HepG2 (cell line): ENCODE data around the gene DDC. TPM values are rescaled to one million over a fixed set of nuclear protein-coding genes. Genes with fewer than 3 reads are reported as not detected.

Source experiments
- ATAC-seq: fragments of 200-7000 bp; cut with Tn5 transposase; 3 replicates; pipeline ENCODE4 v1.9.1; 2020; ENCODE audit warnings: mild to moderate bottlenecking, moderate library complexity
- BruUV-seq: library from RNA; stranded (reverse); fragments of 400-500 nt; replicated peaks from 2 replicates; lab custom pipeline; 2021; lab: Mats Ljungman, UMichigan
- CTCF ChIA-PET: fragments of 300-600 bp; formaldehyde crosslinking; extraction: SDS; loops from one replicate; lab custom pipeline; 2021; ENCODE audit warnings: low total read pairs, inconsistent platforms, low intra/inter-chr PET ratio; lab: Yijun Ruan, JAX
- POLR2A ChIA-PET: fragments of 350-600 bp; sonication (Branson Sonifier 250); formaldehyde crosslinking; loops from one replicate; lab custom pipeline; 2020; ENCODE audit warnings: antibody characterized with exemption, inconsistent platforms; lab: Yijun Ruan, JAX
- DNase-seq: peaks from one replicate; pipeline ENCODE4 v3.0.0-alpha.2; 2015; ENCODE audit warnings: low spot score
- FAIRE-seq: peaks from 3 replicates; lab custom pipeline; 2011; peaks lifted over from hg19 to GRCh38; lab: Jason Lieb, UNC
- H2AFZ ChIP-seq: one replicate; pipeline ENCODE4 v1.6.1; 2011; ENCODE audit warnings: low read length, inconsistent platforms
- H3K27ac ChIP-seq: fragments of 300-600 bp; 3 replicates; pipeline ENCODE4 v1.8.0; 2011; ENCODE audit warnings: mixed run types, mild to moderate bottlenecking, mixed read lengths, low read length, inconsistent platforms; ENCODE audit not compliant: insufficient read depth; ENCODE audit errors: extremely low read length
- H3K27me3 ChIP-seq, 2 experiments: fragments of 200-600 bp in 1 of 2; 2 replicates in 1 of 2; 3 replicates in 1 of 2; pipeline versions ENCODE4 v1.6.0 to v1.8.0; 2011; ENCODE audit warnings: low read length in 2 of 2, mild to moderate bottlenecking in 2 of 2, moderate library complexity in 2 of 2, inconsistent platforms in 1 of 2; ENCODE audit not compliant: insufficient read depth in 2 of 2, control insufficient read depth in 1 of 2
- H3K36me3 ChIP-seq, 2 experiments: fragments of 200-600 bp in 1 of 2; replicated peaks in 1 of 2; 2 replicates in 1 of 2; 3 replicates in 1 of 2; pipeline versions ENCODE4 v1.5.1 to v1.8.0; 2011; ENCODE audit warnings: low read length in 2 of 2, inconsistent platforms in 1 of 2; ENCODE audit not compliant: insufficient read depth in 2 of 2, control insufficient read depth in 1 of 2
- H3K4me1 ChIP-seq: 2 replicates; pipeline ENCODE4 v1.5.1; 2012; ENCODE audit warnings: low read length, inconsistent platforms; ENCODE audit not compliant: insufficient read depth
- H3K4me2 ChIP-seq: 2 replicates; pipeline ENCODE4 v1.6.0; 2011; ENCODE audit warnings: low read depth, low read length, inconsistent platforms
- H3K4me3 ChIP-seq, 3 experiments: fragments of 200-600 bp in 1 of 3; sonication (generic), shearing (Covaris generic) in 1 of 3; replicated peaks in 1 of 3; 2 replicates each; pipeline ENCODE4 v1.5.1; 2011 to 2016; ENCODE audit warnings: low read length in 3 of 3, inconsistent platforms in 2 of 3, low read depth in 2 of 3, mild to moderate bottlenecking in 2 of 3, control low read depth in 1 of 3, mixed read lengths in 1 of 3; ENCODE audit not compliant: insufficient read depth in 1 of 3
- H3K79me2 ChIP-seq: one replicate; pipeline ENCODE4 v1.6.1; 2011; ENCODE audit warnings: low read length, inconsistent platforms; ENCODE audit not compliant: insufficient read depth
- H3K9ac ChIP-seq: 2 replicates; pipeline ENCODE4 v1.6.0; 2011; ENCODE audit warnings: mild to moderate bottlenecking, low read depth, low read length, inconsistent platforms; ENCODE audit not compliant: insufficient read depth
- H3K9me3 ChIP-seq: 2 replicates; pipeline ENCODE4 v1.5.1; 2012; ENCODE audit warnings: mild to moderate bottlenecking, low read length
- H4K20me1 ChIP-seq: 2 replicates; pipeline ENCODE4 v1.6.0; 2011; ENCODE audit warnings: inconsistent platforms, mild to moderate bottlenecking, low read length, moderate library complexity; ENCODE audit not compliant: insufficient read depth
- AKAP8 ChIP-seq: sonication (generic); formaldehyde crosslinking; IDR thresholded peaks from 2 replicates; pipeline ENCODE4 v1.5.1; 2020; ENCODE audit warnings: mild to moderate bottlenecking, missing genetic modification reagents
- CREM ChIP-seq, 2 experiments: sonication (generic) in 1 of 2; formaldehyde crosslinking in 1 of 2; IDR thresholded peaks; 2 replicates each; pipeline versions ENCODE4 v1.4.0 to v1.6.1; 2016 to 2020; ENCODE audit warnings: antibody characterized with exemption in 1 of 2, mild to moderate bottlenecking in 1 of 2, missing genetic modification reagents in 1 of 2
- RXRA ChIP-seq: sonication (generic); formaldehyde crosslinking; IDR thresholded peaks from 2 replicates; pipeline ENCODE4 v1.5.1; 2020; ENCODE audit warnings: missing genetic modification reagents
- ZBTB20 ChIP-seq: sonication (generic); formaldehyde crosslinking; IDR thresholded peaks from 2 replicates; pipeline ENCODE4 v1.8.1; 2023; ENCODE audit warnings: missing genetic modification reagents, low read depth, mild to moderate bottlenecking, borderline replicate concordance
- ZNF629 ChIP-seq: sonication (generic); formaldehyde crosslinking; conservative IDR thresholded peaks from 2 replicates; pipeline ENCODE4 v1.5.0; 2020; ENCODE audit warnings: missing genetic modification reagents
- ZNF660 ChIP-seq: sonication (generic); formaldehyde crosslinking; IDR thresholded peaks from 2 replicates; pipeline ENCODE4 v1.5.1; 2020; ENCODE audit warnings: mild to moderate bottlenecking, low read depth, missing genetic modification reagents, borderline replicate concordance
- WGBS: methylation state at CpG from one replicate; pipeline ENCODE4 v1.1.6; 2017; ENCODE audit warnings: low lambda C conversion rate; 5-methylcytosine and 5-hydroxymethylcytosine counted together
- in situ Hi-C: cut with HindIII; loops from 2 replicates; pipeline ENCODE4 v1.10.0; 2017; ENCODE audit warnings: low pct_unique_long_range_greater_than_20kb; ENCODE audit not compliant: extremely low pct_ligation_motif_present
- intact Hi-C: fragments of 100-400 bp; cut with micrococcal nuclease; formaldehyde crosslinking; loops from one replicate; pipeline ENCODE4 v1.10.0; 2022; ENCODE audit not compliant: unreplicated experiment
- polyA plus RNA-seq, 8 experiments: library from polyadenylated mRNA; depleted of rRNA in 3 of 8; stranded (reverse) in 7 of 8; unstranded in 1 of 8; fragments of >200 nt; fragmentation: Illumina TruSeq in 4 of 8; extraction: Trizol in 4 of 8; gene quantifications; 2 replicates each; pipeline versions ENCODE4 v1.2.1 to v1.2.3, GENCODE V29; 2011 to 2016; ENCODE audit warnings: low read depth in 4 of 8, missing spikeins in 1 of 8, mixed read lengths in 1 of 8; ENCODE audit not compliant: insufficient read depth in 1 of 8
- total RNA-seq, 5 experiments: library from RNA; depleted of rRNA; stranded (reverse); fragments of >200 nt; fragmentation: Illumina TruSeq; extraction: Trizol; gene quantifications; 2 replicates each; pipeline ENCODE4 v1.2.3, GENCODE V29; 2016; ENCODE audit warnings: low read depth in 1 of 5
- TF ChIP-seq, protein P1 (sequence below): sonication (generic); formaldehyde crosslinking; IDR thresholded peaks from 2 replicates; pipeline ENCODE4 v1.8.1; 2022; ENCODE audit warnings: low read depth, mild to moderate bottlenecking, missing genetic modification reagents

Gene DDC
- total and polyA plus RNA-seq, 2 of the 13 experiments (the other 11 are each of a cell fraction or from before 2014, with no cell fraction given): 11.7 to 93.3 TPM

DNA sequence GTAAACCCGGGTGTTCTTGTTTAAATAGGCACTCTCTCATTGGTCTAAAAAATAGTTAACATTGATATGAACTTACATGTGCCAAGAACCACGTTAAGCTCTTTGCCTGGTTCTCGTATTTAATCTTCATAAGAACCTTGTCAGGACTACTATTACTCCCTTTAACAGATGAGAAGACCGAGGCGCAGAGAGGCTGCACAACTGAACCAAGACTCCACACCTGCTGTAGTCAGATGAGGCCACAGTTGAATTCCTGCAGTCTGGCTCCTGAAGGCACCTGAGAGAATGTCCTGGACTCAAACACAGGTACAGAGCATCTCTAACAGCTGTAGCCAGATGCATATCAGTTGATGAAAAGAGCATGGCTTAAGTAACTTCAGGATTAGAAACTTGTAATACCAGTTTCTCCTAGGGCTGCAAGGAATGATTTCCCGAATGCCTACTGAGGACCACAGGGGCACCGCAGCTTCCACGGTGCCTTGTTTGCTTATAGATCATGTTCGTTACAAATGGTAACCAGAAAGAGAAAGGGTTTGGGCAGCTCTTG lies 9.5 kb downstream of the DDC start:
- 0 out of 2 replicates have a peak, but pooled peaks cover 4% of the 10 kb centered on the region for H4K20me1 ChIP-seq
- in situ Hi-C loops: no loop called here
- peaks cover 0 to 5% of the 10 kb centered on the region in 2 experiments; a peak in 1 of 5 replicates for H3K36me3 ChIP-seq
- H3K9me3 ChIP-seq: no peaks in the 10 kb centered on the region
- no peak for ATAC-seq
- ChIA-PET POLR2A (interaction anchor here (0.9 to 3.4 kb wide), 4 partner anchors 10 to 36 kb away, joined by 3 to 28 read pairs (median 4); partner anchors contain the start of gene DDC), CTCF (no interaction called here)
- H3K27ac ChIP-seq: no peak overlapping the region
- no peak for FAIRE-seq
- no peak for DNase-seq
- no peak overlapping the region for H3K9ac ChIP-seq
- intact Hi-C loops: no loop called here
- no peak overlapping the region for H3K4me3 ChIP-seq
- H3K4me1 ChIP-seq: peaks cover 90% of the 10 kb centered on the region
- H3K79me2 ChIP-seq: peaks cover 35% of the 10 kb centered on the region
- no peak overlapping the region for H3K4me2 ChIP-seq
- no peak overlapping the region for H2AFZ ChIP-seq
- H3K27me3 ChIP-seq: no peaks in the 10 kb centered on the region
- 97% methylated on average over 9 of the region's 9 CpGs for whole genome bisulfite sequencing
- TF ChIP-seq ZBTB20 (CRISPR knock-in tag) (no peak), AKAP8 (CRISPR knock-in tag) (no peak), CREM (IDR thresholded peaks at IDR 0.05) (no peak), CREM (CRISPR knock-in tag; IDR thresholded peaks at IDR 0.05) (no peak), ZNF629 (peak; percentile 52), RXRA (no peak), ZNF660 (no peak)
- TF ChIP-seq, protein P1, sequence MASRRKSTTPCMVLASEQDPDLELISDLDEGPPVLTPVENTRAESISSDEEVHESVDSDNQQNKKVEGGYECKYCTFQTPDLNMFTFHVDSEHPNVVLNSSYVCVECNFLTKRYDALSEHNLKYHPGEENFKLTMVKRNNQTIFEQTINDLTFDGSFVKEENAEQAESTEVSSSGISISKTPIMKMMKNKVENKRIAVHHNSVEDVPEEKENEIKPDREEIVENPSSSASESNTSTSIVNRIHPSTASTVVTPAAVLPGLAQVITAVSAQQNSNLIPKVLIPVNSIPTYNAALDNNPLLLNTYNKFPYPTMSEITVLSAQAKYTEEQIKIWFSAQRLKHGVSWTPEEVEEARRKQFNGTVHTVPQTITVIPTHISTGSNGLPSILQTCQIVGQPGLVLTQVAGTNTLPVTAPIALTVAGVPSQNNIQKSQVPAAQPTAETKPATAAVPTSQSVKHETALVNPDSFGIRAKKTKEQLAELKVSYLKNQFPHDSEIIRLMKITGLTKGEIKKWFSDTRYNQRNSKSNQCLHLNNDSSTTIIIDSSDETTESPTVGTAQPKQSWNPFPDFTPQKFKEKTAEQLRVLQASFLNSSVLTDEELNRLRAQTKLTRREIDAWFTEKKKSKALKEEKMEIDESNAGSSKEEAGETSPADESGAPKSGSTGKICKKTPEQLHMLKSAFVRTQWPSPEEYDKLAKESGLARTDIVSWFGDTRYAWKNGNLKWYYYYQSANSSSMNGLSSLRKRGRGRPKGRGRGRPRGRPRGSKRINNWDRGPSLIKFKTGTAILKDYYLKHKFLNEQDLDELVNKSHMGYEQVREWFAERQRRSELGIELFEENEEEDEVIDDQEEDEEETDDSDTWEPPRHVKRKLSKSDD (CRISPR knock-in tag): no peak
- TF ChIP-seq, all 625 proteins: peak for 1
- no TSS peak for BruUV-seq
